HCT116 (cell line): ENCODE results near the gene PLCG2. TPM values are rescaled to one million over a fixed set of nuclear protein-coding genes. Genes with fewer than 3 reads are reported as not detected.

Experiments
- ATAC-seq: fragments of 200-7000 bp; cut with Tn5 transposase; 2 replicates; pipeline ENCODE4 v1.9.1; 2020; ENCODE audit warnings: mild to moderate bottlenecking, moderate library complexity
- BruUV-seq: library from RNA; stranded (reverse); fragments of 400-500 nt; replicated peaks from 2 replicates; lab custom pipeline; 2021; lab: Mats Ljungman, UMichigan
- CTCF ChIA-PET: fragments of 300-600 bp; sonication (Branson Sonifier 250); formaldehyde crosslinking; loops from one replicate; lab custom pipeline; 2021; ENCODE audit warnings: antibody characterized with exemption; lab: Charles Lee
- POLR2A ChIA-PET: fragments of 300-600, 350-600 bp; sonication (Branson Sonifier 250); formaldehyde crosslinking; loops from one replicate; lab custom pipeline; 2021; ENCODE audit warnings: antibody characterized with exemption; lab: Charles Lee
- RAD21 ChIA-PET, 2 experiments: fragments of 300-600 bp; sonication (Branson Sonifier 250); formaldehyde crosslinking; loops; one replicate each; lab custom pipeline; 2023; ENCODE audit warnings: low total read pairs in 2 of 2; ENCODE audit not compliant: uncharacterized antibody in 2 of 2, unreplicated experiment in 2 of 2, low non-redundant PET in 1 of 2; lab: Charles Lee
- DNase-seq: peaks from one replicate; pipeline ENCODE4 v3.0.0-alpha.2; 2010; ENCODE audit warnings: low read depth, low spot score
- H2AFZ ChIP-seq: fragments of 200-600 bp; shearing (Covaris generic), sonication (generic); 2 replicates; pipeline ENCODE4 v1.6.1; 2017; ENCODE audit warnings: low read depth, mixed run types, mixed read lengths, antibody characterized with exemption, low read length; ENCODE audit not compliant: poor library complexity, severe bottlenecking
- H3K27ac ChIP-seq: 2 replicates; pipeline ENCODE4 v1.5.1; 2012; ENCODE audit warnings: low read depth, low read length
- H3K27me3 ChIP-seq: fragments of 200-600 bp; sonication (generic); 2 replicates; pipeline ENCODE4 v1.6.1; 2016; ENCODE audit warnings: mixed run types, low read length, mixed read lengths; ENCODE audit not compliant: insufficient read depth
- H3K36me3 ChIP-seq, 2 experiments: fragments of 200-500 bp in 1 of 2; fragments of 200-600 bp in 1 of 2; sonication (Bioruptor generic) in 1 of 2; sonication (generic) in 1 of 2; 2 replicates each; pipeline versions ENCODE4 v1.5.1 to v1.6.1; 2014 to 2016; ENCODE audit warnings: low read length in 2 of 2, inconsistent platforms in 1 of 2, mixed read lengths in 1 of 2, mixed run types in 1 of 2; ENCODE audit not compliant: insufficient read depth in 2 of 2, control insufficient read depth in 1 of 2
- H3K4me1 ChIP-seq, 2 experiments: fragments of 200-600 bp in 1 of 2; sonication (generic) in 1 of 2; 2 replicates each; pipeline versions ENCODE4 v1.5.1 to v1.6.1; 2012 to 2017; ENCODE audit warnings: low read length in 2 of 2, inconsistent platforms in 1 of 2, mild to moderate bottlenecking in 1 of 2, mixed read lengths in 1 of 2, mixed run types in 1 of 2, moderate library complexity in 1 of 2; ENCODE audit not compliant: insufficient read depth in 2 of 2, control insufficient read depth in 1 of 2
- H3K4me2 ChIP-seq: fragments of 200-600 bp; sonication (generic); 2 replicates; pipeline ENCODE4 v1.6.1; 2017; ENCODE audit warnings: mixed run types, low read length, mixed read lengths
- H3K4me3 ChIP-seq, 2 experiments: fragments of 200-600 bp in 1 of 2; sonication (generic) in 1 of 2; replicated peaks in 1 of 2; 2 replicates each; pipeline ENCODE4 v1.5.1; 2011 to 2016; ENCODE audit warnings: low read length in 2 of 2, control low read depth in 1 of 2, low read depth in 1 of 2, mild to moderate bottlenecking in 1 of 2, mixed read lengths in 1 of 2, mixed run types in 1 of 2
- H3K79me2 ChIP-seq: fragments of 200-600 bp; sonication (generic); 2 replicates; pipeline ENCODE4 v1.6.1; 2017; ENCODE audit warnings: mild to moderate bottlenecking, mixed run types, low read length, moderate library complexity, mixed read lengths; ENCODE audit not compliant: insufficient read depth
- H3K9ac ChIP-seq: fragments of 200-600 bp; sonication (generic); 2 replicates; pipeline ENCODE4 v1.6.1; 2016; ENCODE audit warnings: low read length, mixed read lengths
- H3K9me2 ChIP-seq: fragments of 200-600 bp; sonication (generic), shearing (Covaris generic); 2 replicates; pipeline ENCODE4 v1.6.1; 2017; ENCODE audit warnings: mixed run types, mild to moderate bottlenecking, moderate library complexity; ENCODE audit not compliant: insufficient read depth
- H3K9me3 ChIP-seq, 2 experiments: fragments of 200-500 bp in 1 of 2; fragments of 200-600 bp in 1 of 2; sonication (Bioruptor generic) in 1 of 2; sonication (generic) in 1 of 2; 2 replicates each; pipeline ENCODE4 v1.6.1; 2014 to 2017; ENCODE audit warnings: low read length in 2 of 2, mixed read lengths in 2 of 2, inconsistent platforms in 1 of 2, low read depth in 1 of 2, mild to moderate bottlenecking in 1 of 2, mixed run types in 1 of 2, moderate library complexity in 1 of 2; ENCODE audit not compliant: control insufficient read depth in 1 of 2, insufficient read depth in 1 of 2
- H4K20me1 ChIP-seq: fragments of 200-600 bp; sonication (generic), shearing (Covaris generic); 2 replicates; pipeline ENCODE4 v1.6.1; 2017; ENCODE audit warnings: mixed run types, mild to moderate bottlenecking, moderate library complexity; ENCODE audit not compliant: insufficient read depth
- CBX3 ChIP-seq: IDR thresholded peaks from 2 replicates; pipeline ENCODE4 v1.6.1; 2012; ENCODE audit warnings: low read depth
- CEBPB ChIP-seq: IDR thresholded peaks from 2 replicates; pipeline ENCODE4 v1.6.1; 2012; ENCODE audit warnings: low read depth
- EGR1 ChIP-seq: IDR thresholded peaks from 2 replicates; pipeline ENCODE4 v1.6.1; 2012; ENCODE audit warnings: low read depth
- ELF1 ChIP-seq: IDR thresholded peaks from 2 replicates; pipeline ENCODE4 v1.6.1; 2012; ENCODE audit warnings: low read depth, borderline replicate concordance
- EZH2 ChIP-seq: fragments of 200-600 bp; sonication (generic); IDR thresholded peaks from 2 replicates; pipeline ENCODE4 v1.6.1; 2017; ENCODE audit warnings: antibody characterized with exemption, mixed run types
- FOSL1 ChIP-seq: IDR thresholded peaks from 2 replicates; pipeline ENCODE4 v1.6.1; 2012; ENCODE audit warnings: low read depth
- JUND ChIP-seq: IDR thresholded peaks from 2 replicates; pipeline ENCODE4 v1.6.1; 2012
- RAD21 ChIP-seq: IDR thresholded peaks from 2 replicates; pipeline ENCODE4 v1.6.1; 2012; ENCODE audit warnings: low read depth, mild to moderate bottlenecking
- SIN3A ChIP-seq: IDR thresholded peaks from 2 replicates; pipeline ENCODE4 v1.6.1; 2012; ENCODE audit warnings: low read depth
- TCF7L2 ChIP-seq: IDR thresholded peaks from 2 replicates; pipeline ENCODE4 v1.7.0; 2011; ENCODE audit warnings: borderline replicate concordance, inconsistent platforms; ENCODE audit not compliant: insufficient read depth, insufficient read length; ENCODE audit errors: extremely low read depth
- YY1 ChIP-seq: IDR thresholded peaks from 2 replicates; pipeline ENCODE4 v1.6.1; 2011; ENCODE audit warnings: low read length, low read depth, moderate library complexity, mild to moderate bottlenecking; ENCODE audit not compliant: insufficient replicate concordance; ENCODE audit errors: extremely low read depth
- ZFX ChIP-seq: fragments of 450-650 bp; IDR thresholded peaks from 2 replicates; pipeline ENCODE4 v1.6.1; 2017
- intact Hi-C: fragments of 100-400 bp; cut with micrococcal nuclease; formaldehyde crosslinking; loops from 2 replicates; pipeline ENCODE4 v1.10.0; 2022
- total RNA-seq: library from RNA; stranded (reverse); gene quantifications from one replicate; pipeline ENCODE4 v1.2.1, GENCODE V29; 2021; ENCODE audit not compliant: unreplicated experiment
- TF ChIP-seq, protein P1 (sequence below), 3 experiments: fragments of 200-600 bp in 1 of 3; sonication (generic) in 1 of 3; IDR thresholded peaks in 2 of 3; conservative IDR thresholded peaks in 1 of 3; 2 replicates each; pipeline ENCODE4 v1.5.1; 2012 to 2017; ENCODE audit warnings: low read depth in 2 of 3, low read length in 2 of 3, antibody characterized with exemption in 1 of 3, borderline replicate concordance in 1 of 3, control low read depth in 1 of 3, mild to moderate bottlenecking in 1 of 3, mixed read lengths in 1 of 3, mixed run types in 1 of 3, moderate library complexity in 1 of 3; ENCODE audit not compliant: insufficient read depth in 1 of 3
- TF ChIP-seq, protein P2 (sequence below): IDR thresholded peaks from 2 replicates; pipeline ENCODE4 v1.6.1; 2011; ENCODE audit warnings: mild to moderate bottlenecking, low read length, moderate library complexity; ENCODE audit not compliant: insufficient replicate concordance; ENCODE audit errors: extremely low read depth

The PLCG2 gene
- total RNA-seq, 1 experiment from 2014 or later: 31.2 TPM

DNA sequence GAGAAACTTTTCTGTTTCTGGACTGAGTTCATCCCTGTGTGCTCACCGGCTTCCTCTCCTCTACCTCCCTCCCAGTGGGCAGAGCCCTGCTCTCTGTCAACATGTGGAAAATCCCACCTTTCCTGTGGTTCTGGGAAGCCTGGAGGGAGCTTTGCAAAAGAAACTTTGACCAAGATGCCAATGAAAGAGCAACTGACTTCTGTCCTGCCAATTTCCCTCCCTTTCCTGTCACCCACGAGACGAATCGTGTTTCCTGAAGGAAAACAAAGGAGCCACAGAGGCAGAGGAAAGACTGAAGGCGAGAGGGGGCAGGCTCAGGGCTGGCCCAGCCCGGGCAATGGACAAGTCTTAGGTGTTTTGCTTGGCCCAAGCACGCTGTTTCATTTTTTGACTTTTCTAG, 82.8 kb downstream of the PLCG2 start:
- Histone ChIP-seq H3K9me2 (no peaks in the 10 kb centered on the region), H3K27ac (no peak overlapping the region), H3K27me3 (no peaks in the 10 kb centered on the region), H3K79me2 (no peaks in the 10 kb centered on the region), H3K4me1 (no peaks in the 10 kb centered on the region), H3K36me3 (no peaks in the 10 kb centered on the region), H3K4me2 (no peak overlapping the region), H3K9ac (no peak overlapping the region), H4K20me1 (no peaks in the 10 kb centered on the region), H2AFZ (no peak overlapping the region), H3K4me3 (no peak overlapping the region), H3K9me3 (no peaks in the 10 kb centered on the region)
- ATAC-seq (no peak), DNase-seq (no peak)
- BruUV-seq: no TSS peak
- POLR2A ChIA-PET: no interaction called here
- intact Hi-C loops: no loop called here
- RAD21 ChIA-PET: no interaction called here
- CTCF ChIA-PET: interaction anchor here (1.0 kb wide), 1 partner anchor 12 kb away, joined by 5 read pairs; no protein-coding TSS in a partner anchor
- TF ChIP-seq ZFX (no peak), ELF1 (no peak), EGR1 (no peak), FOSL1 (no peak), SIN3A (no peak)

DNA sequence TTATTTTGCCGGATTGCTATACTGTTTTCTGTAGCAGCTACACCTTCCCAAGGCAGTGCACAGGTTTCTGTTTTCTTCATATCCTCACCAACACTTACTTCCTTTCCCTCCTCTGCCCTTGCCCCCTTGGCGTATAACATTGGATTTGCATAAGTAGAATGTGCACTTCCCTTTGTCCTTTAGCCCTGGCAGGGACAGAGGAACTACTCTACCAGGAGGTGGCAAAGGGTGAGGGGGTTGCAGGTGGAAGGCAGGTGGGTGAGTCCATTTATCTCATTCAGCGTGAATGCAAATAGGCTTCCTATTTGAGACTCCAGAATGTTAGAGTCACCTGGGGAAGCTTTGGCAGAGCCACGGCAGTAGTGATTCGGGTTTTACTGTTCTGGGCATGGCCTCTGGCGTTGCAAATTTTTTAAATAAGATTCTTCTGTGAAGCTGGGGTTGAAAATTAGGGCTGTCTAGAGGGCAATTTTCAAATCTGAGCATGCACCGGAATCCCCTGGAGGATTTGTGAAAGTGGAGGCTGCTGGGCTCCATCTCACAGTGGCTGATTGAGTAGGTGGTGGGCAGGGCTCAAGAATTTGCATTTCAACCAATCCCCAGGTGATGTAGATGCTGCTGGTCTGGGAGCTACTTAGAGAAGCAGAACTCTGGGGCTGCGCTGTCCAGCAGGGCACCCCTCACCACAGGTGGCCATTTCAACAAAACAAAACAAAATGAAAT, 84.7 kb downstream of the PLCG2 start:
- Histone ChIP-seq H3K27me3 (no peaks in the 10 kb centered on the region), H3K4me1 (no peaks in the 10 kb centered on the region), H3K4me3 (no peak overlapping the region), H4K20me1 (no peaks in the 10 kb centered on the region), H2AFZ (no peak overlapping the region), H3K36me3 (no peaks in the 10 kb centered on the region), H3K9me2 (no peaks in the 10 kb centered on the region; the same call in 1 of the 2 replicates), H3K9me3 (no peaks in the 10 kb centered on the region), H3K4me2 (no peak overlapping the region), H3K79me2 (no peaks in the 10 kb centered on the region), H3K9ac (no peak overlapping the region), H3K27ac (no peak overlapping the region)
- TF ChIP-seq TCF7L2: no peak
- TF ChIP-seq JUND: no peak
- TF ChIP-seq RAD21: no peak
- no peak for TF ChIP-seq EZH2
- TF ChIP-seq, protein P1, sequence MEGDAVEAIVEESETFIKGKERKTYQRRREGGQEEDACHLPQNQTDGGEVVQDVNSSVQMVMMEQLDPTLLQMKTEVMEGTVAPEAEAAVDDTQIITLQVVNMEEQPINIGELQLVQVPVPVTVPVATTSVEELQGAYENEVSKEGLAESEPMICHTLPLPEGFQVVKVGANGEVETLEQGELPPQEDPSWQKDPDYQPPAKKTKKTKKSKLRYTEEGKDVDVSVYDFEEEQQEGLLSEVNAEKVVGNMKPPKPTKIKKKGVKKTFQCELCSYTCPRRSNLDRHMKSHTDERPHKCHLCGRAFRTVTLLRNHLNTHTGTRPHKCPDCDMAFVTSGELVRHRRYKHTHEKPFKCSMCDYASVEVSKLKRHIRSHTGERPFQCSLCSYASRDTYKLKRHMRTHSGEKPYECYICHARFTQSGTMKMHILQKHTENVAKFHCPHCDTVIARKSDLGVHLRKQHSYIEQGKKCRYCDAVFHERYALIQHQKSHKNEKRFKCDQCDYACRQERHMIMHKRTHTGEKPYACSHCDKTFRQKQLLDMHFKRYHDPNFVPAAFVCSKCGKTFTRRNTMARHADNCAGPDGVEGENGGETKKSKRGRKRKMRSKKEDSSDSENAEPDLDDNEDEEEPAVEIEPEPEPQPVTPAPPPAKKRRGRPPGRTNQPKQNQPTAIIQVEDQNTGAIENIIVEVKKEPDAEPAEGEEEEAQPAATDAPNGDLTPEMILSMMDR (IDR thresholded peaks at IDR 0.05 in 2 of 3, conservative IDR thresholded peaks at IDR 0.05 in 1 of 3; ENCODE audit: borderline replicate concordance in 1 of 3, insufficient read depth in 1 of 3, low read depth in 2 of 3, low read length in 2 of 3): no peak
- no peak for TF ChIP-seq SIN3A
- no peak for TF ChIP-seq CBX3
- TF ChIP-seq ZFX: no peak
- no peak for TF ChIP-seq YY1
- TF ChIP-seq, protein P2, sequence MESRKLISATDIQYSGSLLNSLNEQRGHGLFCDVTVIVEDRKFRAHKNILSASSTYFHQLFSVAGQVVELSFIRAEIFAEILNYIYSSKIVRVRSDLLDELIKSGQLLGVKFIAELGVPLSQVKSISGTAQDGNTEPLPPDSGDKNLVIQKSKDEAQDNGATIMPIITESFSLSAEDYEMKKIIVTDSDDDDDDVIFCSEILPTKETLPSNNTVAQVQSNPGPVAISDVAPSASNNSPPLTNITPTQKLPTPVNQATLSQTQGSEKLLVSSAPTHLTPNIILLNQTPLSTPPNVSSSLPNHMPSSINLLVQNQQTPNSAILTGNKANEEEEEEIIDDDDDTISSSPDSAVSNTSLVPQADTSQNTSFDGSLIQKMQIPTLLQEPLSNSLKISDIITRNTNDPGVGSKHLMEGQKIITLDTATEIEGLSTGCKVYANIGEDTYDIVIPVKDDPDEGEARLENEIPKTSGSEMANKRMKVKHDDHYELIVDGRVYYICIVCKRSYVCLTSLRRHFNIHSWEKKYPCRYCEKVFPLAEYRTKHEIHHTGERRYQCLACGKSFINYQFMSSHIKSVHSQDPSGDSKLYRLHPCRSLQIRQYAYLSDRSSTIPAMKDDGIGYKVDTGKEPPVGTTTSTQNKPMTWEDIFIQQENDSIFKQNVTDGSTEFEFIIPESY: no peak
- TF ChIP-seq CEBPB: no peak
- ATAC-seq (no peak), DNase-seq (no peak)
- BruUV-seq: no TSS peak
- RAD21 ChIA-PET: no interaction called here
- POLR2A ChIA-PET: no interaction called here
- intact Hi-C loops: no loop called here
- CTCF ChIA-PET: interaction anchor here (1.5 kb wide), 1 partner anchor 10 kb away, joined by 6 read pairs; no protein-coding TSS in a partner anchor
